22Rv1 (cell line): ENCODE results near the gene ZFP1.

ENCODE experiments used
- CTCF ChIP-seq: fragments of 450-650 bp; IDR thresholded peaks from 2 replicates; pipeline ENCODE4 v1.5.1; 2017; ENCODE audit warnings: mild to moderate bottlenecking
- ZFX ChIP-seq: fragments of 450-650 bp; IDR thresholded peaks from 2 replicates; pipeline ENCODE4 v1.6.1; 2017; ENCODE audit warnings: antibody characterized with exemption, borderline replicate concordance

GRCh38 chr16:75104836-75105235, 43.5 kb upstream of the ZFP1 start:
- TF ChIP-seq CTCF (no peak), ZFX (no peak)
